Measurements from ENCODE around the gene MPG.

MPG gene

DNA sequence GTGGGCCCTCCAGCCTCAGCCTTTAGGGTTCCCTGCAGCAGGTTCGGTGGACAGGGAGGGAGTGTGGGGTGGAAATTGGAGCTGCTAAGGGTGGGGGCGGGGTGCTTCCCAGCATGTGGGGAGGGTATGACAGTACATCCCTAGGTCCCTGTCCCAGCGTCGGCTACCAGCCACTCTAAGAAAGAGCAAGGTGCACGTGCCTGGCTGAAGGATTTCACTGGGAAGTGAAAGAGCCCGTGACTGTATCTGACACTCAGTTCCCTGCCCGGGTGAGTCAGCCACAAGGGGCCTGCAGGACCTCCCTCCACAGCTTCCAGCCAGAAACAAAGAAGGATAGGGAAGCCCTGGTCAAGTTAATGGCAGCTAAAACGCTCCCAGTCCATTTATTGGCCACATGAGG is 20.3 kb upstream of the MPG start:
- FAIRE-seq (no peak), DNase-seq (ENCODE audit: insufficient read length, low spot score) (no peak)
- no peak for TF ChIP-seq POLR2A (IDR thresholded peaks at IDR 0.05; ENCODE audit: low read depth, low read length)

DNA sequence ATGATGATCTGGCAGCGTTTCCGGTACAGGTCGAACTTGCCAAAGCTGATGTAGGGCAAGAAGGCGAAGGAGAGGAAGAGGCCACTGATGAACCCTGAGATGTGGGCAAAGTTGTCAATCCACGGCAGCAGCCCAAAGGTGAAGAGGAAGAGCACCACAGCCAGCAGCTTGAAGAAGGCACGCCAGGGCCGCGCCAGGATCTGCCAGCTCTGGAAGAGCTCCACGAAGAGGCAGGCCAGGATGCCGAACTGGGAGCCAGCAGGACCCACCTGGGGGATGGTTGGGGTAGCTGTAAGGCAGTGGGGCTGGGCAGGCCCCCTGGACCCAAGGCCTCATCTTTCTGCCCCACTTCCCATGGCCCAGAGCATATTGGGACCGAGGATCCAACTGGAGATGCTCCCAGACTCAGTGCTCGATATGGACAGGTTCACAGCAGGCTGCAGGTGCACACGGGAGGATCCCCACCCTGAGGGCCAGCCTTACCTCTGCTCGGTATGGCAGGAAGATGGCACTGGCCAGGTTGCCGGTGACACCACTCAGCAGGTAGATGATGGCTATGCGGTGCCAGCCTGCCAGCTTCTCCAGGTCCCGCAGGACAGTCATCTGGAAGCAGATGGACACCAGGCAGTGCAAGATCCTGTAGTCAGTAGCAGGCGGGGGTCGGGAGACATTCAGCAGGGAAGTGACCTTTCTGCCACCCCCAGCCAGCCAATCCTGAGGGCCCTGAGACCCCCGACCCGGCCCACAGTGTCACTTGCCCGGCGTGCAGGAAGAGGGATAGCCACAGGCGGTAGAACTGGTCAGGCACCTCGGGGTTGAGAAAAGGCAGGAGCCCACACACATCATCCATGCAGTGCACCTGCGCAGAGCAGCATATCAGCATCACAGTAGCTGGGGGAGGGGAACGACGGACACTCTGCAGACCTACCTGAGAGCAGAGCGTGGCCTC is 19.3 kb upstream of the MPG start:
- FAIRE-seq = no peak

DNA sequence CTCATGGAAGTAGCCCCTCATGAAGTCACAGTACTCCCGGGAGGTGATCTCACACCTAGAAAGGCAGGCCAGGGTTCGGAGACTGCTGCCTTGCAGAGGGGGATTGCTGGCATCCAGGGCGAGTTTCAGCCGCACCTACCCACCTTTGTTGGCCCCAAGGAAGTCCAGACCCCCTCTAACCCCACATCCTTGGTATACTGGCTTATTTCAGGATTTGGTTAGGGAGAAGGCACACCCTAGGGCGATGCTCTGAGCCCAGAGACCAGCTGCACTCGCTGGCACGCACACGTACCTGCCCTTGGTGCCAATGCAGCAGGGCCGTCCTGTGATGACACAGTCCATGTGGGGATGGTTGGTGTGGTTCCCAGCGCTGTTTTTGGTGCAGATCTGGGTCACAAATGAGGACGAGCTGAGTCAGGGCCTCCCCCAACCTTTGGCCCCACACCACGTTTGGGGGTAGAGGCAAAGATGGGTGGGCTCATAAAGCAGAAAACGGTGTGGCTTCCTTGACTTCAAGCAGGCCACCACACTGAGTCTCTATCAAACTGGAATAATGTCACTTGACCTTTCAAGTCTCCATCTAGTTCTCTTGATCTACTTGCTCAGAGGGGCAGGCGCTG is 18.5 kb upstream of the MPG start:
- TF ChIP-seq POLR2A (IDR thresholded peaks at IDR 0.05; ENCODE audit: low read depth, low read length) = no peak
- DNase-seq (ENCODE audit: insufficient read length, low spot score) (no peak), FAIRE-seq (no peak)

More for the DNA sequence above, 19.3 kb upstream of the MPG start:
- no peak for DNase-seq (ENCODE audit: insufficient read length, low spot score)
- TF ChIP-seq POLR2A (IDR thresholded peaks at IDR 0.05; ENCODE audit: low read depth, low read length) = no peak

DNA sequence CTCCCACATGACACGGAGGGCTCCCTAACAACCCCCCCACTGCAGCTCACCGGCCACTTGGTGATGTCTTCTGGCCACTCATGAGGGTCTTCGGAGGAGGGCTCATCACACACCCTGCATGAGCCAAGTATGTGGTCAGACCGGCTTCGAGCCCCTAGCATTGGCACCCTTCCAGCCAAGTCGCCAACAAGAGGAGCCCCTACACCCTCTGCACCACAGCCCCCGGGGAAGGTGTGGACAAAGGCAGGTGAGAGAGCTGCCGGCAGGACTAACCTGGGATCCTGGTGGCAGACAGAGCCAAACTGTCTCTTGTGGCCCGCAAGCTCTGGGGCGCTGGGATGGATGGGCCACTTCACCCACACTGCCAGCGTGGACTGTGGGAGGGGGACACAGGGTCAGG is 17.9 kb upstream of the MPG start:
- DNase-seq (ENCODE audit: insufficient read length, low spot score) (no peak), FAIRE-seq (no peak)
- TF ChIP-seq POLR2A (IDR thresholded peaks at IDR 0.05; ENCODE audit: low read depth, low read length) = no peak

DNA sequence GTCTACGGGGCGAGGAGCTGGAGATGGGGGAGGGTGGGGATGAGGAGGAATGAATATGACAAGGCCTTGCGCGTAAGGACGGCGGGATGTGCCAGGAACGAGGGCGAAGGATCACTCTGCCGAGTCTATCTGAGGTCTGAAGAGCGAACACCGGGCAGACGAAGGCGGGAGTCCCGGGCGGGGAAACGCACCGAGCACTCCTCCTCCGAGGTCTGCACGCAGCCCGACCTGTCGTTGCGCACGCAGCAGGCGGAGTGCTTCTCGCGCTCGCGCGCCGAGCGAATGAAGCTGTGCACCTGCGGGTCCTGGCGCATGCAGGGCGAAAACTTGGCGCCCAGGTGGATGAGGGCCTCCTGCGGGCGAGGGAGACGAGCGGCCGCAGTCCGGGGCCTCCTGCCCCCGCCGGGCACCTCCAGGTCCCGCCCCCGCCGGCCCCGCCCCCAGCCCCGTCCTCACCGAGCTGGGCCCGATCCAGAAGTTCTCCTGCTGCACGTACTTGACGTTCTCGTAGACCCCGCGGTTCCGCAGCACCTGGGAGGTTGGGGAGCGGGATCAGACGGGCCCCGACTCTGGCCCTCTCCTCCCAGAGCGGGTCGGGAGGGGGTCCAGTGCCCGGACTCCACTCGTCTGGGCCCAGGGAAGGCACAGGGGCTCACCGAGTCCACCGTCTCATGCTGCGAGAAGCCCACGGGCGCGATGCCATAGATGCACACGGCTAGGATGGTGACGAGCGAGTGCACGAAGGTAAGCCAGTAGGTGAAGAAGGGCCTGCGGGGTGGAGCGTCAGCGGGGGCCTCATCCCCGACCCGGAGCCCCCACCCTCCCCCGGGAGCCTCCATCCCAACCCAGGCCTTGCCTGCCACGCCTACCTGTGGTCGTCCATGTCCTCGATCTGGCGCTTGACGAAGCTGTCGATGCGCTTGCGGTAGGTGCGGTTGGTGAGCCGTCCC is 16.8 kb upstream of the MPG start:
- no peak for TF ChIP-seq POLR2A (IDR thresholded peaks at IDR 0.05; ENCODE audit: low read depth, low read length)
- FAIRE-seq = no peak
- no peak for DNase-seq (ENCODE audit: insufficient read length, low spot score)

DNA sequence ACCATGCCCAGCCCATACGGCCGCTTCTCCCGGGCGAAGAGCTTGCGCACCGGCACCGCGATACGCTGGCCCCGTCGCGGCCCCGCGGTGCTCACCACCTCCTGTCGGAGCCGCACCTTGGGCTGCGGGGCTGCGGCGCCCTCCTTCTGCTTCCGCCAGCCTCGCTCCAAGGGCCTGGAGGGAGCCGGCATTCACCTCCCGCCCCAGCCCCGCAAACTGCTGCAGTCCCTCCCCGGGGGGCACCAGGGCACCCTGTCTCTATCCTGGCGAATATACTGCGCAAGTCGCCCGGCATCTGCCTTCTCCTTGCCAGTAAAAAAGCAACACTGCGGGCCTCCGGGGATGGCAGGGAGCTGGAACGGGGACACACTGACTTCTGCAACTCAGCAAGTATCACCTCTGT is 16.1 kb upstream of the MPG start:
- FAIRE-seq = no peak
- TF ChIP-seq POLR2A (IDR thresholded peaks at IDR 0.05; ENCODE audit: low read depth, low read length) = no peak
- DNase-seq (ENCODE audit: insufficient read length, low spot score) = no peak

DNA sequence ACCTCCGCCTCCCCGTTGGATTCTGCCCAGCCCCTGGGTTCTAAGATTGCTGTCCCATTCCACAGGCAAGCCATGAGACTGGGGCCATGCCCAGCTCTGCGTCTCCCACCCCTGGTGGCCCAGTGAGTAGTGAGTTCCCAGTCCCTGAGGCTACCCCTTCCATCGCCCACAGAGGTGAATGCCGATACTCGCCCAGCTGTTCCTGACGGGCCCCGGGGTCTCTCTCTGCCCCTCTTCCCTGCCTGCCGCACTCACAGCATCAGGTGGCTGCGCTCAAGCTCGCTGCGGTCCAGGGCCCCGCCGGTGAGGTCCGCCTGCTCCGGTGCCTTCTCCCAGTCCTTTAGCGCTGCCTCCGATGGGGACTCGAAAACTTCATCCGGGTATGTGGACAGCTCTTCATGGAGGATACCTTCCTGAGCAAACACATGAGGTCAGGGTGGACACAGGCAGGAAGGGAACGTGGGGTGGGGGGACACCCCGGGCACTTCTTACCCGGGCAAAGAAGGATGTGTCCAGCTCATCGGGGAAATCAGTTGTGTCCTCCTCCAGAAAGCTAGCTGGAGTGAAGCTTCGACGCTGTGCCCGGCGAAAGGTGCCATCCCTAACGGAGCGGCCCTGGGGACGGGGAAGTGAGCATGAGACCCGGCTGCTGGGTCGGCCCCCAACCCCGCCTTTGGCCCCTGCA is 15.6 kb upstream of the MPG start:
- DNase-seq (ENCODE audit: insufficient read length, low spot score) = no peak
- TF ChIP-seq POLR2A (IDR thresholded peaks at IDR 0.05; ENCODE audit: low read depth, low read length) = no peak

DNA sequence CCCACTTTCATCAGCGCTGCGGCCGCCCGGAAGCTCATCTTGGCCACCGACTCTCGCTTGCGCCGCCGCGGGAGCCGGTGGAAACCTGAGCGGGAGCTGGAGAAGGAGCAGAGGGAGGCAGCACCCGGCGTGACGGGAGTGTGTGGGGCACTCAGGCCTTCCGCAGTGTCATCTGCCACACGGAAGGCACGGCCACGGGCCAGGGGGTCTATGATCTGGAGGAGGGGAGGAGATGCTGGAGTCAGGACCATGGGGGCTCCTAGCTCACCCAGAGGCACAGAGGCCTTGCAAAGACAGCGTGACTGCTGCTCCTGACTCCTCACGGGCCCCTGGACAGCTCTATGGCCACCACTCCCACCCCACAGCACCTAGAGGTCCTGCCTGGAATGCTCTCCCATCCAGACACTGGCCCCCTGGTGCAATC is 15.0 kb upstream of the MPG start:
- DNase-seq (ENCODE audit: insufficient read length, low spot score) (no peak), FAIRE-seq (no peak)
- no peak for TF ChIP-seq POLR2A (IDR thresholded peaks at IDR 0.05; ENCODE audit: low read depth, low read length)

More for the DNA sequence above, 15.6 kb upstream of the MPG start:
- no peak for FAIRE-seq

DNA sequence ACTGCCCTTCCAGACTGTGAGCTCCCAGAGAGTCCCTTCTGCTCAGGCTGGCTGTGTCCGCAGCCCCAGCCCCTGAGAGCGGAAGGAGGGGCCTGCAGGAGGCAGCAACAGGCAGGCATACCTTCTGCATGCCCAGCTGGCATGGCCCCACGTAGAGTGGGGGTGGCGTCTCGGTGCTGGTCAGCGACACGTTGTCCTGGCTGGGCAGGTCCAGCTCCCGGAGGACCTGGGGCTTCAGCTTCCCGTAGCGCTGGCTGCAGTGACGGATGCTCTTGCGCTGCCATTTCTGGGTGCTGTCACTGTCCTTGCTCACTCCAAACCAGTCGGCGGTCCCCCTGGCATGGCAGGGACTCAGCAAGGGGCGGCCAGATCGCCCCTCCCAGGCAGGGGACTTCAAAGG is 14.6 kb upstream of the MPG start:
- FAIRE-seq = no peak
- no peak for DNase-seq (ENCODE audit: insufficient read length, low spot score)
- TF ChIP-seq POLR2A (IDR thresholded peaks at IDR 0.05; ENCODE audit: low read depth, low read length) = no peak

DNA sequence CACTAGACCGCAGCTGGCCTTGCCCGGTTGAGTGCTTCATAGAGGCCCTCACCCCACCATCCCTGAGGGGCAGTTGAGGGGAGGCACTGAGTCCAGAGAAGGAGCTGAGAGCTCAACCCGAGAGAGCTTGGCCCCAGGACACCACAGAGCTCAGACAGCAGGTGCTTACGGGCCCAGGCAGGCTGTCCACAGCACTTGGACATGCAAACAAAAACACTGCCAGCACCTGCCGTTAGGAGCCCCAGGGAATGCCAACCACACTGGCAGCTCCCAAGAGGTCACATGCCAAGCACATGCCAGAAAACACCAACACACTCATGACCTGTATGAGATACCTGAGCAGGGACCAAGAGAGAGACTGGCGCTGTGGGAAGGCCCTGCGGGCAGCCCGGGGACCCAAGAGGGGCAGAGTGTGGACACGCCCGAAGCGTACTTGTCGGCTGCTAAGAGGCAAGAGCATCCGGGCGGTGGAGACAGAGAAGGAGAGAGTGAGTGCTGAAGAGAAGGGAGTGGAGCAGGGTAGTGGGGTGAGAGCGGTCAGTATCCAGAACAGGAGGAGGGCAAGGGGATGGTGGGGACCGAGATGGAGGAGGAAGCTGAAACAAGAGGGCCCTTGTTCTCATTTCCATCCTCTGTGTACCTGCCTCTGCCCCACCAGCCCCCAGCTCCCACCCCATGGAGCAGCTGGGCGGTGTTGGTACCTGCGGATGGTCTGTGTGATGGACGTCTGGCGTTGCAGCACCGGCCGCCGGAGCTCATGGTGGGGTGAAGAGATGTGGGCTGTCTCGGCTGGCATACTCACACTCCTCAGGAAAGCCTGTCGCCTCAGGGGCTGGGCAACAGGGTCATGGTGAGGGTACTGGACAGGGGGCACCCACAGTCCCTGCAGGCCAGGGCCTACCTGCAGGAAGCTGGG is 13.8 kb upstream of the MPG start:
- FAIRE-seq = no peak
- no peak for DNase-seq (ENCODE audit: insufficient read length, low spot score)
- TF ChIP-seq POLR2A (IDR thresholded peaks at IDR 0.05; ENCODE audit: low read depth, low read length) = no peak

DNA sequence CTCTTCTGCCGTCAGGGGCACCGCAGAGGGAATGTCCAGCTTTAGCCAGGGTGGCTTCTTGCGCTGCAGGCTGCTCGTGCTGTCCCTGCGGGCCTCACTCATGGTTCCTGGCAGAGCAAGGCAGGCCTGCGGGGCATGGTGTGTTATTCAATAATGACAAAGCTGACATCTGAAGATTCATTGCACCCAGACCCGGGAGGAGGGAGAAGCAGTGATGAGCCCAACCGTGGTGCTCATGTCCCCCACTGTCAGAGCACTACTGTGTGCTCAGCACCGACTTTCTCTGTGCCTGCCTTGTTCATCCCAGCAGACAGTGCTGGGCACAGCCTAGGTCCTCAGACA is 13.1 kb upstream of the MPG start:
- FAIRE-seq (no peak), DNase-seq (ENCODE audit: insufficient read length, low spot score) (no peak)

DNA sequence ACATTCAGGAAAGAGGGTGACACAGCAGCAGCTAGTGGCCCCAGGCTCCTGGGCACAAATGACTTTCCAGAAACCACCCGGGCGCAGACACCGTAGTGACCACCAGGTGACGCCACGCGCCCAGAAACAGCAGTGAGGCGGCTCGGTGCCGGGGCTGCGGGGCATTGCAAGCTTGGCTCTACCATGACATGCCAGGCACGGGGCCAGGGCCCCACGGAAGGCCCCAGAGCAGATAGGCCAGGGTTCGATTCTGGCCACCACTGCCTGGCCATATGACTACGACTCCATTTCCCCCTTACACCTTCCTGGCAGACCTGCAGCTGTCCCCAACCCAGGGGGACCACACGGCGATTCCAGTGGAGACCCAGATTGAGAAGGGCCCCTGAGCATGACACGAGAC is 12.3 kb upstream of the MPG start:
- no peak for TF ChIP-seq POLR2A (IDR thresholded peaks at IDR 0.05; ENCODE audit: low read depth, low read length)
- no peak for FAIRE-seq
- peak; percentile 93 for DNase-seq (ENCODE audit: insufficient read length, low spot score)

More for the DNA sequence above, 13.1 kb upstream of the MPG start:
- no peak for TF ChIP-seq POLR2A (IDR thresholded peaks at IDR 0.05; ENCODE audit: low read depth, low read length)
